NB4 (cell line): ENCODE measurements around the gene COL8A1.

Experiments
- DNase-seq: peaks from one replicate; pipeline ENCODE4 v3.0.0; 2010; ENCODE audit warnings: low read depth
- H3K4me3 ChIP-seq: one replicate; pipeline ENCODE4 v1.5.1; 2011; ENCODE audit warnings: mild to moderate bottlenecking, low read depth, low read length, moderate library complexity
- MYC ChIP-seq: IDR thresholded peaks from 2 replicates; pipeline ENCODE4 v1.6.1; 2011; ENCODE audit warnings: low read depth, low read length
- POLR2A ChIP-seq: IDR thresholded peaks from 2 replicates; pipeline ENCODE4 v1.6.1; 2011; ENCODE audit warnings: mild to moderate bottlenecking; ENCODE audit not compliant: insufficient read length; ENCODE audit errors: extremely low read depth
- TF ChIP-seq, protein P1 (sequence below): IDR thresholded peaks from 2 replicates; pipeline ENCODE4 v1.6.1; 2011; ENCODE audit warnings: low read depth, low read length
- TF ChIP-seq, protein P2 (sequence below): IDR thresholded peaks from one replicate; pipeline ENCODE4 v1.5.1; 2012; ENCODE audit warnings: low read depth, low read length

COL8A1 gene

DNA sequence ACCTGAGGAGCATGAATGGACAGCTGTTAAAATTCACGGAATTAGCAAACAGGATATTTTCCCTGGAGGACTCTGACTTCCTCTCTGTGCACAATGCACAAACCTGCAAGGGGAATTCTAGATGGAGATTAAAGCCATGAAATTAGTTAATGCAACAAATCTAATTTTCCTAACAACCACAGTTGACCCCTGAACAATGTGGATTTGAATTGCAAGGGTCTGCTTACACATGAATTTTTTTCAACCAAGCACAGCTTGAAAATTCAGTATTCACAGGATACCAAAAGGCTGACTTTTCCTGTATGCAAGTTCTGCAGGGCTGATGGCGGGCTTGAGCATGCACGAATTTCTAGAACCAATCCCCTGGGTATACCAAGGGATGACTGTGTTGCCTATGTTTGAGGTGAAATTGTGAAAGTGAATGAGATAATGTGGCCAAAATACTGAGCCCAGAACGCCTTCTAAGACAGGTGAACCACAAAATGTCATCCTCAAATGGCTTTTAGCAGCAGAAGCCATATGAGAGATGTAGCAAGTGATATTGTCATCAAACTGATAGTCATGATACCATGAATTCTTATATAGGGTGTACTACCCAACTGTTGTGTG is 52.5 kb downstream of the COL8A1 start:
- no peak for TF ChIP-seq MYC
- TF ChIP-seq, protein P1, sequence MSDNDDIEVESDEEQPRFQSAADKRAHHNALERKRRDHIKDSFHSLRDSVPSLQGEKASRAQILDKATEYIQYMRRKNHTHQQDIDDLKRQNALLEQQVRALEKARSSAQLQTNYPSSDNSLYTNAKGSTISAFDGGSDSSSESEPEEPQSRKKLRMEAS: no peak
- TF ChIP-seq POLR2A: no peak
- TF ChIP-seq, protein P2, sequence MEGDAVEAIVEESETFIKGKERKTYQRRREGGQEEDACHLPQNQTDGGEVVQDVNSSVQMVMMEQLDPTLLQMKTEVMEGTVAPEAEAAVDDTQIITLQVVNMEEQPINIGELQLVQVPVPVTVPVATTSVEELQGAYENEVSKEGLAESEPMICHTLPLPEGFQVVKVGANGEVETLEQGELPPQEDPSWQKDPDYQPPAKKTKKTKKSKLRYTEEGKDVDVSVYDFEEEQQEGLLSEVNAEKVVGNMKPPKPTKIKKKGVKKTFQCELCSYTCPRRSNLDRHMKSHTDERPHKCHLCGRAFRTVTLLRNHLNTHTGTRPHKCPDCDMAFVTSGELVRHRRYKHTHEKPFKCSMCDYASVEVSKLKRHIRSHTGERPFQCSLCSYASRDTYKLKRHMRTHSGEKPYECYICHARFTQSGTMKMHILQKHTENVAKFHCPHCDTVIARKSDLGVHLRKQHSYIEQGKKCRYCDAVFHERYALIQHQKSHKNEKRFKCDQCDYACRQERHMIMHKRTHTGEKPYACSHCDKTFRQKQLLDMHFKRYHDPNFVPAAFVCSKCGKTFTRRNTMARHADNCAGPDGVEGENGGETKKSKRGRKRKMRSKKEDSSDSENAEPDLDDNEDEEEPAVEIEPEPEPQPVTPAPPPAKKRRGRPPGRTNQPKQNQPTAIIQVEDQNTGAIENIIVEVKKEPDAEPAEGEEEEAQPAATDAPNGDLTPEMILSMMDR: no peak
- no peak for DNase-seq
- H3K4me3 ChIP-seq: no peak overlapping the region

DNA sequence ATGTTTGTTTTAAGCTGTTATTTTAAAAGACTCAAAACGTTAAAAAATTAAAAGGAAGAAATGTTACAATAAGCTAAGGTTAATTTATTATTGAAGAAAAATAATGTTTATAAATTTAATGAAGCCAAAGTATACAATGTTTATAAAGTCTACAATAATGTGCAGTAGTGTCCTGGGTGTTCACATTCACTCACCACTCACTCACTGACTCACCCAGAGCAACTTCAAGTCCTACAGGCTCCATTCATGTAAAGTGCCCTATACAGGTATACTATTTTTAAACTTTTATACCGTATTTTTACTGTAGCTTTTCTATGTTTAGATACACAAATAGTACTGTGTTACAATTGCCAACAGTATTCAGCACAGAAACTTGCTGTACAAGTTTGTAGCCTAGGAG is 55.2 kb downstream of the COL8A1 start:
- TF ChIP-seq, protein P2: no peak
- TF ChIP-seq, protein P1: no peak
- TF ChIP-seq MYC: no peak
- TF ChIP-seq POLR2A: no peak
- no peak for DNase-seq
- no peak overlapping the region for H3K4me3 ChIP-seq

DNA sequence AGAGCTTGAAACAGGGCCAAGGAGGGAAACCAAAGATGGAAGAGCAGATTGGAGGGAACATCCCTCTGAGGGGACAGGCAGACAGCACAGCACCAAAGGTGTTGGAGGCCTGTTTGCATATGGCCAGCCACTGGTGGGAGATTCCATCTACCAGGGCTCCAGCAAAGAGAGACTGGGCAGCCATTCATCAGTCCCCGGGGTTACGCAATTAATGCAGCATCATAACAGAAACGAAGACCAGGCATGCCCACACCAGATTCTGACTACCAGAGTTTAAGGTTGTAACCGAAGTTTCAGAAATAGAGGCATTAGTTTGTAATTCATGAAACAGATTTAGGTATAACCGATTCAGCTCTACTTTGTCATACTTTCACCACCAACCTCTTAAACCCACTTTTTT is 58.1 kb downstream of the COL8A1 start:
- no peak overlapping the region for H3K4me3 ChIP-seq
- peak; percentile 3 for DNase-seq
- TF ChIP-seq, protein P1: no peak
- TF ChIP-seq MYC (no peak), POLR2A (no peak)
- TF ChIP-seq, protein P2: no peak

DNA sequence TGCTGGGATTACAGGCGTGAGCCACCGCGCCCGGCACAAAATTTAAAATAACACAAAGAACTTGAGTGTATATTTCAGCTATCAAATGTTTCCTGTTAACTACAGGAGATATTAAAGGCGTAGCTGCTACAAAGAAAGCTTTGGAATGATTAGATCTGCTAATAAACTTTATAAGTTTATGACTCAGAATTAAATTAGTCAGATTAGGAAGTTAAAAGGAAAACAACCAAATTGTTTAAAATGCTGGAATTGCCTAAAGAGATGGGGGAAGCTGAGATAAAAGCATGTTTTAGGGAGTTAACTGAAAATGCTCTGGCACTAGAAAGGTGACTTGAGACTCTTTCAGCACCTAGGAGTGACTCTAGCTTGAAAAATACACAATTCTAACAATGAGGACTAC is 58.9 kb downstream of the COL8A1 start:
- TF ChIP-seq, protein P2: no peak
- TF ChIP-seq POLR2A (no peak), MYC (no peak)
- TF ChIP-seq, protein P1: no peak
- no peak for DNase-seq
- no peak overlapping the region for H3K4me3 ChIP-seq

DNA sequence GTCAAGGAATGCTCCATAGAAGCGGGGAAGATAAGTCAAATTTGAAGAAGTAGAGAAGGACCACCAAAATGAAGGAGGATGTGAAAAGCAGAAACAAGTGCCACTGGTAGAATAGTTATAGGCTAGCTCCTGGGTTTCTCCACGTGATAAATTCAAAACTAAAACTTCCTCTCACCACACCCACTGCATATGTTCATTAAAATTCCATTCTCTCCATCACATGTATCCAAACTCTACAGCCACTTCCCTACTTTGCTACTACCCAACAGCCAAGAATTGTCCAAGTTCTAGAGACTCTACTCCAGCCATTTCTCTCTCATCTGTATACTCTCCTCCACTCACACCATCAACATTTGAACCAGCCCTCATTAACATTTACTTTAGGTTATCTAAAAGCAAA is 60.5 kb downstream of the COL8A1 start:
- no peak for DNase-seq
- TF ChIP-seq, protein P2: no peak
- TF ChIP-seq MYC (no peak), POLR2A (no peak)
- TF ChIP-seq, protein P1: no peak
- H3K4me3 ChIP-seq: no peak overlapping the region

DNA sequence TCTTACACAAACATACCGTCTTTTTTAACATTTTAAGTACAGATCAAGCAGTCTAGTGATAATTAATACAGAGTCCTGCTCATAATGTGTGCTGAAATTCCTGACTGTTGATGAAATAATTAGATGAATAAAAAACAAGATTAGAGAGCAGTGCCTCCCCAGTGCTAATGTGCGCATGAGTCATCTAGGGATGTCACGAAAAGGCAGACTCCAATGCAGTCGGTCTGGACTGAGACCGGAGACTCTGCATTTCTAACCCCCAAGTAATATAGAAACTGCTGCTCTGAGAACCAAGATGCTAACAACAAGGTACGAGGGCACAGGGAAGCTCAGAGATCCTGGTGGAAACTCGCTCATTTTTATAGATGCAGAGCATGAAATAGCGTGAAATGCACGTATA is 61.4 kb downstream of the COL8A1 start:
- no peak overlapping the region for H3K4me3 ChIP-seq
- TF ChIP-seq, protein P2: no peak
- DNase-seq: no peak
